Activated T-cell treated with anti-CD3 and anti-CD28 coated beads, Interleukin-2, amount 50 U/mL, for 72 hours (primary cell): ENCODE data around the gene DOCK6. TPM values are rescaled to one million over a fixed set of nuclear protein-coding genes. Genes with fewer than 3 reads are reported as not detected.

ENCODE experiments used
- ATAC-seq, 2 donors: fragments of 150-1000 bp; cut with Tn5 transposase; replicated peaks in 1 of 2; 2 replicates each; pipeline ENCODE4 v1.10.0; 2021; ENCODE audit warnings: moderate library complexity in 2 of 2, mild to moderate bottlenecking in 1 of 2
- DNase-seq, 2 donors: peaks; one replicate each; pipeline ENCODE4 v3.0.0; 2021 to 2022; ENCODE audit warnings: mixed read lengths in 1 of 2
- H3K27ac Mint-ChIP-seq: one replicate; pipeline ENCODE4 v1.8.0; 2022; ENCODE audit warnings: mild to moderate bottlenecking, moderate library complexity, mixed read lengths
- H3K27me3 Mint-ChIP-seq: one replicate; pipeline ENCODE4 v1.8.0; 2022; ENCODE audit warnings: low read depth, mixed read lengths
- H3K36me3 Mint-ChIP-seq, 2 donors: one replicate each; pipeline ENCODE4 v1.8.0; 2022; ENCODE audit warnings: mixed read lengths in 2 of 2, mild to moderate bottlenecking in 1 of 2; ENCODE audit not compliant: insufficient read depth in 2 of 2
- H3K4me1 Mint-ChIP-seq: one replicate; pipeline ENCODE4 v1.8.0; 2022; ENCODE audit warnings: low read depth, mixed read lengths
- H3K4me3 Mint-ChIP-seq, 2 donors: one replicate each; pipeline ENCODE4 v1.8.0; 2022; ENCODE audit warnings: mild to moderate bottlenecking in 2 of 2, mixed read lengths in 2 of 2, moderate library complexity in 2 of 2
- H3K9me3 Mint-ChIP-seq, 2 donors: one replicate each; pipeline ENCODE4 v1.8.0; 2022; ENCODE audit warnings: mixed read lengths in 2 of 2
- total RNA-seq, 2 donors: library from RNA; stranded (reverse); gene quantifications; one replicate each; pipeline ENCODE4 v1.2.3, GENCODE V29; 2022

The DOCK6 gene
- total RNA-seq, 2 donors from 2014 or later = 8.4 to 9.1 TPM

- no peak for DNase-seq
- H3K9me3 Mint-ChIP-seq = no peaks in the 10 kb centered on the region
- no peaks in the 10 kb centered on the region for H3K36me3 Mint-ChIP-seq
- peaks cover 3% of the 10 kb centered on the region for H3K27me3 Mint-ChIP-seq
- H3K4me3 Mint-ChIP-seq = no peak overlapping the region
- no peak for ATAC-seq
- H3K27ac Mint-ChIP-seq = no peak overlapping the region
- peaks cover 2% of the 10 kb centered on the region for H3K4me1 Mint-ChIP-seq
Observed at GRCh38 chr19:11248852-11249251, 13.5 kb downstream of the DOCK6 start.

- Mint-ChIP-seq H3K4me1 (peaks cover 7% of the 10 kb centered on the region), H3K36me3 (no peaks in the 10 kb centered on the region), H3K4me3 (no peak overlapping the region), H3K27me3 (peaks cover 7% of the 10 kb centered on the region), H3K27ac (no peak overlapping the region), H3K9me3 (no peaks in the 10 kb centered on the region)
- ATAC-seq (no peak), DNase-seq (no peak)
Observed at GRCh38 chr19:11247934-11248333, 14.4 kb downstream of the DOCK6 start.

- DNase-seq = no peak
- Mint-ChIP-seq H3K4me1 (peaks cover 7% of the 10 kb centered on the region), H3K27ac (no peak overlapping the region), H3K27me3 (peaks cover 12% of the 10 kb centered on the region), H3K9me3 (no peaks in the 10 kb centered on the region), H3K36me3 (no peaks in the 10 kb centered on the region), H3K4me3 (no peak overlapping the region)
- no peak for ATAC-seq
Observed at GRCh38 chr19:11247391-11247790, 14.9 kb downstream of the DOCK6 start.

- H3K36me3 Mint-ChIP-seq = no peaks in the 10 kb centered on the region
- H3K4me3 Mint-ChIP-seq = no peak overlapping the region
- DNase-seq = no peak
- peaks cover 7% of the 10 kb centered on the region for H3K4me1 Mint-ChIP-seq
- no peak overlapping the region for H3K27ac Mint-ChIP-seq
- ATAC-seq = no peak
- H3K9me3 Mint-ChIP-seq = no peaks in the 10 kb centered on the region
- H3K27me3 Mint-ChIP-seq = peaks cover 12% of the 10 kb centered on the region
Observed at GRCh38 chr19:11246941-11247340, 15.4 kb downstream of the DOCK6 start.

GRCh38 chr19:11244846-11245589, 17.3 kb downstream of the DOCK6 start:
- no peak overlapping the region for H3K27ac Mint-ChIP-seq
- no peaks in the 10 kb centered on the region for H3K36me3 Mint-ChIP-seq
- peaks cover 7% of the 10 kb centered on the region for H3K4me1 Mint-ChIP-seq
- peaks cover 12% of the 10 kb centered on the region for H3K27me3 Mint-ChIP-seq
- no peak for DNase-seq
- ATAC-seq = no peak
- no peaks in the 10 kb centered on the region for H3K9me3 Mint-ChIP-seq
- no peak overlapping the region for H3K4me3 Mint-ChIP-seq

GRCh38 chr19:11243798-11244169, 18.5 kb downstream of the DOCK6 start:
- peaks cover 7% of the 10 kb centered on the region for H3K4me1 Mint-ChIP-seq
- no peaks in the 10 kb centered on the region for H3K36me3 Mint-ChIP-seq
- H3K4me3 Mint-ChIP-seq = peak overlapping the region; percentile 54 to 55
- no peak overlapping the region for H3K27ac Mint-ChIP-seq
- ATAC-seq = no peak
- peaks cover 0 to 2% of the 10 kb centered on the region in 2 donors for H3K9me3 Mint-ChIP-seq
- DNase-seq = no peak
- H3K27me3 Mint-ChIP-seq = peaks cover 12% of the 10 kb centered on the region

GRCh38 chr19:11242864-11243797, 19.2 kb downstream of the DOCK6 start:
- peaks cover 12% of the 10 kb centered on the region for H3K27me3 Mint-ChIP-seq
- H3K4me3 Mint-ChIP-seq = peak overlapping the region in 1 of 2 donors; percentile 54
- peaks cover 7% of the 10 kb centered on the region for H3K4me1 Mint-ChIP-seq
- no peaks in the 10 kb centered on the region for H3K36me3 Mint-ChIP-seq
- ATAC-seq (peak; percentile 98 to 99), DNase-seq (peak; percentile 91 to 92)
- no peak overlapping the region for H3K27ac Mint-ChIP-seq
- H3K9me3 Mint-ChIP-seq = peaks cover 2 to 5% of the 10 kb centered on the region in 2 donors

GRCh38 chr19:11242025-11242424, 20.3 kb downstream of the DOCK6 start:
- H3K4me1 Mint-ChIP-seq = peaks cover 7% of the 10 kb centered on the region
- no peak overlapping the region for H3K4me3 Mint-ChIP-seq
- peaks cover 12% of the 10 kb centered on the region for H3K27me3 Mint-ChIP-seq
- DNase-seq (no peak), ATAC-seq (no peak)
- H3K9me3 Mint-ChIP-seq = peaks cover 2 to 5% of the 10 kb centered on the region in 2 donors
- no peak overlapping the region for H3K27ac Mint-ChIP-seq
- H3K36me3 Mint-ChIP-seq = no peaks in the 10 kb centered on the region

GRCh38 chr19:11240008-11240444, 22.3 kb downstream of the DOCK6 start:
- Mint-ChIP-seq H3K27ac (no peak overlapping the region), H3K27me3 (peaks cover 12% of the 10 kb centered on the region), H3K4me3 (no peak overlapping the region), H3K36me3 (no peaks in the 10 kb centered on the region), H3K9me3 (peaks cover 2 to 5% of the 10 kb centered on the region in 2 donors), H3K4me1 (peaks cover 7% of the 10 kb centered on the region)
- no peak for DNase-seq
- ATAC-seq = no peak

GRCh38 chr19:11239377-11240000, 22.8 kb downstream of the DOCK6 start, which contains the start of gene ANGPTL8:
Gene ANGPTL8, plus strand, starts transcription at chr19:11239619. Its CDS starts 19 bp downstream, at chr19:11239638.
- ATAC-seq (no peak), DNase-seq (no peak)
- Mint-ChIP-seq H3K27ac (no peak within 1 kb of the TSS), H3K4me1 (peaks cover 7% of the 10 kb centered on the region), H3K36me3 (no peaks in the 10 kb centered on the region), H3K27me3 (peaks cover 12% of the 10 kb centered on the region), H3K9me3 (peaks cover 2 to 5% of the 10 kb centered on the region in 2 donors), H3K4me3 (no peak within 1 kb of the TSS)

GRCh38 chr19:11238781-11239376, 23.4 kb downstream of the DOCK6 start:
- H3K27ac Mint-ChIP-seq = no peak overlapping the region
- peaks cover 9% of the 10 kb centered on the region for H3K27me3 Mint-ChIP-seq
- peaks cover 2 to 5% of the 10 kb centered on the region in 2 donors for H3K9me3 Mint-ChIP-seq
- ATAC-seq (no peak), DNase-seq (no peak)
- H3K36me3 Mint-ChIP-seq = no peaks in the 10 kb centered on the region
- peaks cover 5% of the 10 kb centered on the region for H3K4me1 Mint-ChIP-seq
- H3K4me3 Mint-ChIP-seq = no peak overlapping the region

- Mint-ChIP-seq H3K36me3 (no peaks in the 10 kb centered on the region), H3K4me1 (no peaks in the 10 kb centered on the region), H3K27ac (no peak overlapping the region), H3K27me3 (peaks cover 6% of the 10 kb centered on the region), H3K4me3 (no peak overlapping the region), H3K9me3 (peaks cover 2 to 5% of the 10 kb centered on the region in 2 donors)
- ATAC-seq (no peak), DNase-seq (no peak)
Observed at GRCh38 chr19:11238041-11238440, 24.3 kb downstream of the DOCK6 start.
